Prostate gland (tissue), 2 donors: Measurements from ENCODE around the gene LCA5. TPM values are rescaled to one million over a fixed set of nuclear protein-coding genes. Genes with fewer than 3 reads are reported as not detected.

Experiments used
- DNase-seq: peaks from one replicate; pipeline ENCODE4 v3.0.0-alpha.2; 2019; ENCODE audit warnings: low spot score
- H3K27ac ChIP-seq, 2 donors: fragments of 200-600 bp; sonication (generic); 2 replicates each; pipeline ENCODE4 v1.5.1; 2017 to 2019
- H3K27me3 ChIP-seq: fragments of 200-600 bp; sonication (generic); replicated peaks from 2 replicates; pipeline ENCODE4 v1.5.1; 2019; ENCODE audit not compliant: insufficient read depth
- H3K36me3 ChIP-seq, 2 donors: fragments of 200-600 bp; sonication (generic); 1 replicate in 1 of 2; 2 replicates in 1 of 2; pipeline versions ENCODE4 v1.5.1 to v1.8.1; 2017 to 2019
- H3K4me1 ChIP-seq: fragments of 200-600 bp; sonication (generic); replicated peaks from 2 replicates; pipeline ENCODE4 v1.5.1; 2019
- H3K4me3 ChIP-seq, 2 donors: fragments of 200-600 bp; sonication (generic); 2 replicates each; pipeline ENCODE4 v1.5.1; 2017 to 2019
- H3K9me3 ChIP-seq: fragments of 200-600 bp; sonication (generic); 2 replicates; pipeline ENCODE4 v1.5.1; 2017
- CTCF ChIP-seq, 4 experiments: fragments of 200-600 bp in 2 of 4; fragments of 450-650 bp in 2 of 4; sonication (generic) in 2 of 4; IDR thresholded peaks; 1 replicate in 3 of 4; 2 replicates in 1 of 4; pipeline ENCODE4 v1.5.1; 2016 to 2019; ENCODE audit warnings: antibody characterized with exemption in 4 of 4, mild to moderate bottlenecking in 2 of 4, moderate library complexity in 2 of 4
- POLR2A ChIP-seq: fragments of 450-650 bp; IDR thresholded peaks from one replicate; pipeline ENCODE4 v1.6.1; 2016; ENCODE audit warnings: antibody characterized with exemption, mild to moderate bottlenecking
- POLR2AphosphoS5 ChIP-seq: sonication (generic); formaldehyde crosslinking; IDR thresholded peaks from one replicate; pipeline ENCODE4 v1.6.1; 2017; ENCODE audit warnings: antibody characterized with exemption
- WGBS: methylation state at CpG from one replicate; pipeline ENCODE4 v1.1.5; 2018; 5-methylcytosine and 5-hydroxymethylcytosine counted together
- intact Hi-C: fragments of 100-400 bp; cut with DNase I; formaldehyde crosslinking; loops from one replicate; pipeline ENCODE4 v1.14.2; 2022
- total RNA-seq, 2 donors: library from RNA; depleted of rRNA; stranded (reverse); fragments of >200 nt; gene quantifications; one replicate each; pipeline ENCODE4 v1.1.0, GENCODE V29; 2016

The LCA5 gene
- total RNA-seq, 2 donors from 2014 or later, result 4.9 to 11.2 TPM

DNA sequence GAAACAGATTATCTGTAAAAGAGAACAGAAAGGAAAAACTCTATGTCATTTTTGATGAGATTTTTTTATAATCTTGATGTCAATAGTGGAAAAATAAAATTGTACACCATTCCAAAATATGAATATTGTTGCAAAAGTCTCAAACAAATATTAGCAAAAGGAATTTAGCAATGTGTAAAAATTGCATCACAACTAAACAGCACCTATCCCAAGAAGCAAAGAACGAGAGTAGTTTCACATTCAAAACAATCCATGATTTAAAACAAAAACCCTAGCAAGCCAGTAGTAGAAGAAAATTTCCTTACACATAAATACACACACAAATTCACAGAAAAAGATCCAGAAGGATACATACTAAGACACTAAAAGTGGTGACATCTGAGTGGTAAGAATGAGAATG, 38.4 kb downstream of the LCA5 start:
- TF ChIP-seq CTCF (IDR thresholded peaks at IDR 0.05), result no peak
- TF ChIP-seq POLR2AphosphoS5, result no peak
- TF ChIP-seq POLR2A, result no peak
- DNase-seq, result no peak
- intact Hi-C loops, result no loop called here
- no peaks in the 10 kb centered on the region for H3K27me3 ChIP-seq
- no peak overlapping the region for H3K27ac ChIP-seq
- no peaks in the 10 kb centered on the region for H3K9me3 ChIP-seq
- H3K4me1 ChIP-seq, result no peaks in the 10 kb centered on the region
- no peaks in the 10 kb centered on the region for H3K36me3 ChIP-seq
- H3K4me3 ChIP-seq, result no peak overlapping the region
- WGBS, result 74% methylated on average over 1 of the region's 1 CpG

DNA sequence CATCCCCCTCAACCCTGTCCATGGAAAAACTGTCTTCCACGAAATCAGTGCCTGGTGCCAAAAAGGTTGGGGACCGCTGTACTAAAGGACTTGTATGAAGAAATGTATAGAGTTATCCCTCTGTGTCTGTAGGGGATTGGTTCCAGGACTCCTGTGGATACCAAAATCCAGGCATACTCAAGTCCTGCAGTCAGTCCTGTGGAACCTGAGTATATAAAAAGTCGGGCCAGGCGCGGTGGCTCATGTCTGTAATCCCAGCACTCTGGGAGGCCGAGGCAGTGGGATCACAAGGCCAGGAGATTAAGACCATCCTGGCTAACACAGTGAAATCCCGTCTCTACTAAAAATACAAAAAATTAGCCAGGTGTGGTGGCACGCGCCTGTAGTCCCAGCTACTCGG, 42.0 kb downstream of the LCA5 start:
- Histone ChIP-seq H3K4me1 (no peaks in the 10 kb centered on the region), H3K27ac (no peak overlapping the region), H3K36me3 (no peaks in the 10 kb centered on the region), H3K9me3 (no peaks in the 10 kb centered on the region), H3K4me3 (no peak overlapping the region), H3K27me3 (no peaks in the 10 kb centered on the region)
- no peak for TF ChIP-seq POLR2AphosphoS5
- TF ChIP-seq CTCF (IDR thresholded peaks at IDR 0.05), result no peak
- TF ChIP-seq POLR2A, result no peak
- no peak for DNase-seq
- intact Hi-C loops, result no loop called here
- WGBS, result 96% methylated on average over 10 of the region's 10 CpGs

DNA sequence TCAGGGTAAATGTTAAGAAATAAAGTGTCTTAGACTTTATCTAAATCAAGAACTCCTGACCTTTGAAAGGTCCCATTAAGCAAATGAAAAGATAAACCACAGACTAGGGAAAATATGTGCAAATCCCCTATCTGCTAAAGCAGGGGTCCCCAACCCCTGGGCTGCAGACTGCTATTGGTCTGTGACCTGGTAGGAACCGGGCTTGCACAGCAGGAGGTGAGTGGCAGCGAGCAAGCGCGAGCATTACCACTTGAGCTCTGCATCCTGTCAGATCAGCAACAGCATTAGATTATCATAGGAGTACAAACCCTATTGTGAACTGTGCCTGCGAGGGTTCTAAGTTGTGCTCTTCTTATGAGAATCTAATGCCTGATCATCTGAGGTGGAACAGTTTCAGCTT, 42.4 kb downstream of the LCA5 start:
- H3K9me3 ChIP-seq, result no peaks in the 10 kb centered on the region
- H3K36me3 ChIP-seq, result no peaks in the 10 kb centered on the region
- intact Hi-C loops, result no loop called here
- no peak for TF ChIP-seq POLR2A
- no peak for TF ChIP-seq CTCF (IDR thresholded peaks at IDR 0.05)
- TF ChIP-seq POLR2AphosphoS5, result no peak
- H3K4me1 ChIP-seq, result no peaks in the 10 kb centered on the region
- no peak for DNase-seq
- H3K27me3 ChIP-seq, result no peaks in the 10 kb centered on the region
- WGBS, result 85% methylated on average over 5 of the region's 5 CpGs
- H3K4me3 ChIP-seq, result no peak overlapping the region
- H3K27ac ChIP-seq, result no peak overlapping the region

- Histone ChIP-seq H3K27ac (no peak overlapping the region), H3K9me3 (no peaks in the 10 kb centered on the region), H3K27me3 (no peaks in the 10 kb centered on the region), H3K4me3 (no peak overlapping the region), H3K4me1 (no peaks in the 10 kb centered on the region), H3K36me3 (no peaks in the 10 kb centered on the region)
- TF ChIP-seq CTCF (IDR thresholded peaks at IDR 0.05), result no peak
- TF ChIP-seq POLR2AphosphoS5, result no peak
- TF ChIP-seq POLR2A, result no peak
- DNase-seq, result no peak
- intact Hi-C loops, result no loop called here
Measured at GRCh38 chr6:79470728-79471127, 66.5 kb downstream of the LCA5 start.

DNA sequence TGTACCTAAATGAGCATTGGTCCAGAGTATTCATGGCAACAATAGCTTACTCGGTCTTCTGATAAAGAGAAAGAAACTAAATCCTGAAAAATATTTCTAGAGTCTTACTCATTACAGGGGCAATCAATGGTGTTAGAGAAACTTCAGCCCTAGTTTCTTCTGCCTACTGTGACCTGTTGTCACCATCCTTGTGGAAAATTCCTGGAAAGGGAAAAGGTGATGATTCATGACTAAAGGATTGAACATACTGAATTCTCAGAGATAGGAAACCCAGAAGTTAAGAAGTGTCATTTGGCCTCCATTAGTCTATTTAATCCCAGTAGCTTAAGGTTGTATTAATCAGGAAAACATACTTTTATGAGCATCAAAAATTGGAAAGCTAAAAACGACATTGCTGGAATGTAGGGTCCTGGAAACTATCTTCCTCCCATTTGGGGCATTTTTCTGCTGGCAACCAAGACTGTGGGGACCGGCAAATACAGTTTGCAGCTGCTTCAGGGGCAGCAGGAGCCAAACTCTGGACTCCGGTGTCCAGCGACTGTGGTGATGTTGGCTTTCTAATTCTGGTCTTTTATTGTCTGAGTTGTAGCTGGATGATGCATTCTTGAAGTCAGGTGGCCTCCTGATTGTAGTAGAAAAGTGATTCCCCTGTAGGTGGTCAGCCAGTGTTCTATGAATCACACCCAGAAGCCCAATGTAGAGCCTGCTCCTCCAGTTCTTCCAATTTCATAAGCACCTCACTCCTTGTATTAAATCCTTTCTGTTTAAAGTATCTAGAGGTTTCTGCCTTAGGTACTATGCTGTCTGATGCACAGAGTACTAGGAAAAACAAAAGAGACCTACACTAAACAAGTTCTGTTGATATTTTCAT, 67.6 kb downstream of the LCA5 start:
- Histone ChIP-seq H3K27ac (no peak overlapping the region), H3K27me3 (no peaks in the 10 kb centered on the region), H3K9me3 (no peaks in the 10 kb centered on the region), H3K4me1 (no peaks in the 10 kb centered on the region), H3K4me3 (no peak overlapping the region), H3K36me3 (no peaks in the 10 kb centered on the region)
- no peak for DNase-seq
- intact Hi-C loops, result no loop called here
- 76% methylated on average over 5 of the region's 5 CpGs for WGBS
- TF ChIP-seq POLR2A, result no peak
- TF ChIP-seq POLR2AphosphoS5, result no peak
- no peak for TF ChIP-seq CTCF (IDR thresholded peaks at IDR 0.05)
